ENCODE measurements around the gene MAML3.

GRCh38 chr4:140106289-140106844 lies 47.6 kb downstream of the MAML3 start:
- TF ChIP-seq, protein P1, sequence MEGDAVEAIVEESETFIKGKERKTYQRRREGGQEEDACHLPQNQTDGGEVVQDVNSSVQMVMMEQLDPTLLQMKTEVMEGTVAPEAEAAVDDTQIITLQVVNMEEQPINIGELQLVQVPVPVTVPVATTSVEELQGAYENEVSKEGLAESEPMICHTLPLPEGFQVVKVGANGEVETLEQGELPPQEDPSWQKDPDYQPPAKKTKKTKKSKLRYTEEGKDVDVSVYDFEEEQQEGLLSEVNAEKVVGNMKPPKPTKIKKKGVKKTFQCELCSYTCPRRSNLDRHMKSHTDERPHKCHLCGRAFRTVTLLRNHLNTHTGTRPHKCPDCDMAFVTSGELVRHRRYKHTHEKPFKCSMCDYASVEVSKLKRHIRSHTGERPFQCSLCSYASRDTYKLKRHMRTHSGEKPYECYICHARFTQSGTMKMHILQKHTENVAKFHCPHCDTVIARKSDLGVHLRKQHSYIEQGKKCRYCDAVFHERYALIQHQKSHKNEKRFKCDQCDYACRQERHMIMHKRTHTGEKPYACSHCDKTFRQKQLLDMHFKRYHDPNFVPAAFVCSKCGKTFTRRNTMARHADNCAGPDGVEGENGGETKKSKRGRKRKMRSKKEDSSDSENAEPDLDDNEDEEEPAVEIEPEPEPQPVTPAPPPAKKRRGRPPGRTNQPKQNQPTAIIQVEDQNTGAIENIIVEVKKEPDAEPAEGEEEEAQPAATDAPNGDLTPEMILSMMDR (IDR thresholded peaks at IDR 0.05), result no peak
- no peak for TF ChIP-seq POLR2A (IDR thresholded peaks at IDR 0.05)

Data from lower leg skin (tissue), 3 donors.